Fibroblast of skin of left quadriceps (primary cell): ENCODE data around the gene ANP32D.
"Not testable (repeated sequence)": the region's sequence is repeated elsewhere in the genome, so short reads cannot be mapped to it uniquely, and the experiment has no call there.

Source experiments
- DNase-seq, 2 experiments: peaks; one replicate each; pipeline ENCODE4 v3.0.0-alpha.2; 2013; ENCODE audit warnings: low read depth in 2 of 2

ANP32D gene

GRCh38 chr12:48472259-48472658 lies at the start of gene ANP32D:
TSS of gene ANP32D (plus strand) at chr12:48472559. CDS start at chr12:48472665, 106 bp downstream.
- no peak for DNase-seq

DNA sequence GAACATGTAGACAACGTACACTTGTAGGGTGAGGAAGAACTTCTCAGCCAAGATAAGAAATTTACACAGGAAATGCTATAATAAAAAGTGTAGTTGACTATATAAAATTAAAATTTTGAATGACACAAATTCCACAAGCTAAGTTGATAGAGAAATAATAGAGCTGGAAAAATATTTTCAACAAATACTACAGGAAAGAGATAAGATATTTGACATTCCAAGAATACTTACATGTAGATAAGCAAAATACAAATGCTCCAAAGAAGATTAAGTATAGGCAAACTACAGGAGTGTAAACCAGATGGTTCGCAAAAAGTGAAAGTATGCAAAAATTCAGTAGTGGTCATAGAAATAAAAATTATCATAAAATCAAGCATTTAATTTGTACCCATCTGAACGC lies 49.2 kb upstream of the ANP32D start:
- DNase-seq = no peak

DNA sequence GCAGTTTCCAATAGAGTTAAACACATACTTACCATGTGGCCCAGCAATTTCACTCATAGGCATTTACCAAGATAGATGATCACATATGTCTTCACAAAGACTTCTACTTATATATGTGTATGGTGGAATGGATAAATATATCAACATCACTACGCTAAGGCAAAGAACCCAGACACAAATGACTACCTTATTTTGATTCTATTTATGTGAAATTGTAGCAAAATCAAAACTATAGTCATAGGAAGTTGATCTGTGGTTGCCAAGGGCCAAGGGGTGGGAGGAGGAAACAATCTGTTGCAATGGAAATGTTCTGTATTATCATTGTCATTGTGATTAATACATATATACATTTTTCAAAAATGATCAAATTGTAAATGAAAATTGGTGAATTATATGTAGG lies 47.7 kb upstream of the ANP32D start:
- no peak for DNase-seq

DNA sequence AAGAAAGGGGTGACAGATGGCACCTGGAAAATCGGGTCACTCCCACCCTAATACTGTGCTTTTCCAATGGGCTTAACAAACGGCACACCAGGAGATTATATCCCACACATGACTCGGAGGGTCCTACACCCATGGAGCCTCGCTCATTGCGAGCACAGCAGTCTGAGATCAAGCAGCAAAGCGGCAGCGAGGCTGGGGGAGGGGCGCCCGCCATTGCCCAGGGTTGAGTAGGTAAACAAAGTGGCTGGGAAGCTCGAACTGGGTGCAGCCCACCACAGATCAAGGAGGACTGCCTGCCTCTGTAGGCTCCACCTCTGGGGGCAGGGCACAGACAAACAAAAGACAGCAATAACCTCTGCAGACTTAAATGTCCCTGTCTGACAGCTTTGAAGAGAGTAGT lies 38.3 kb upstream of the ANP32D start:
- DNase-seq = not testable (repeated sequence)

- no peak for DNase-seq
These were observed 31.3 kb upstream of the ANP32D start for GRCh38 chr12:48441069-48441468.

DNA sequence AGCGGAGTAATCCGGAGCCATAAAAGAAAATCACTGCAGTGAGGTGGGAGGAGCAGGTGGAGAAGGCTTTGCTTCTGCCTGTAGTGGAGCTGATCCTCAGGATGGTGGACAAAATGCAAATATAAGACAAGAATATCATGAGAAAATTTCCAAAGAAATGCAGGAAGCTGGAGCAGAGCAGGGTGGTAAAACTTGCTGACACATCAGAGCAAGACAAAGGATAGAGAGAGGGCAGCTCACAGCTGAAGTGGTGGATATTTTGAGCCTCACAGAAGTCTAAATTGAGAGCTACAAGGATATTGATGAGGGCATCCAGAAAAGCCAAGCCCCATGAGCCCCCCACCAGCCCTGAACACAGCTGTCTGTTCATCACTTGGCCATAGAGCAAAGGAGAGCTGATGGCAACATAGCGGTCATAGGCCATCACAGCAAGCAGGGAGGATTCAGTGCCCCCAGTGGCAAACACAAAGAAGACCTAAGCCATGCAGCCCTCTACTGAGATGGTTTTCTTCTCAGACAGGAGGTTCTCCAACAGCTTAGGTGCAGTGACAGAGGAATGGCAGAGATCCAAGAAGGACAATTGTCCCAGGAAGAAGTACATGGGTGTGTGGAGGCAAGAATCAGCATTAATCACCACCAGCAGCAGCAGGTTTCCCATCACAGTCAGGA lies 30.0 kb upstream of the ANP32D start:
- DNase-seq = no peak

GRCh38 chr12:48445538-48445937 lies 26.8 kb upstream of the ANP32D start:
- DNase-seq = no peak

DNA sequence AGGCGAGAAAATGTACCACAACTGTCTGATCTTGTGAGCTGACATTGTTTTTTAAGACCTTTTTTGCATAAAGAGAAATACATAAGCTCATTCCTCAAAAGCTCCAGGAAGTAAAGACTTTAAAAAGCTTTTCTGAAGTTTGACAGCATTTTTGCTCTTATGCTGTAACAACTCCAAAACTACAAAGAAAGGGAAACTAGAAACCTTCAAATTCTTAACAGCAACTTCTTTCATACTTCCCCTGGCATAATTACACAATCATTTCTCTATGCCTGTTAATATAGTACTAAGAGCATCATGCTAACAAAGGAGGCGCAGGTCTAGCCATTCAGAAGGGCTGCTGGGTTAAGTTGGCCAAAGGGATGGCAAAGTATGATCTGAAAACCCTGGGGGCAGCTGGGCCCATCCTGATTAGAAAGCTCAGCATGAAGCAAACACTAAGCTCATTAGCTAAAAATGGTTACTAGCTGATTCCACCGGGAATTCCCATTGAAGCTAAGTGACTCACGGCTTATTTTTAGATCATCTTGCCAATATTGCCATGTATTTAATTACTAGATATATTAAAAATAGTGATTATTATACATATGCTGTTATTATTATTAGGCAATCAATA lies 26.1 kb upstream of the ANP32D start:
- no peak for DNase-seq

- no peak for DNase-seq
These were observed 24.6 kb upstream of the ANP32D start for GRCh38 chr12:48447755-48448154.

DNA sequence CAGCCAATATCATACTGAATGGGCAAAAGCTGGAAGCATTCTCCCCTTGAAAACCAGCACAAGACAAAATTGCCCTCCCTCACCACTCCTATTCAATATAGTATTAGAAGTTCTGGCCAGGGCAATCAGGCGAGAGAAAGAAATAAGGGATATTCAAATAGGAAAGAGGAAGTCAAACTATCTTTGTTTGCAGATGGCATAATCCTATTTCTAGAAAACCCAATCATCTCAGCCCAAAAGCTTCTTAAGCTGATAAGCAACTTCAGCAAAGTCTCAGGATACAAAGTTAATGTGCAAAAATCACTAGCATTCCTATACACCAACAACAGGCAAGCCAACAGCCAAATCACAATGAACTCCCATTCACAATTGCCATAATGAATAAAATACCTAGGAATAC lies 21.0 kb upstream of the ANP32D start:
- DNase-seq = no peak

DNA sequence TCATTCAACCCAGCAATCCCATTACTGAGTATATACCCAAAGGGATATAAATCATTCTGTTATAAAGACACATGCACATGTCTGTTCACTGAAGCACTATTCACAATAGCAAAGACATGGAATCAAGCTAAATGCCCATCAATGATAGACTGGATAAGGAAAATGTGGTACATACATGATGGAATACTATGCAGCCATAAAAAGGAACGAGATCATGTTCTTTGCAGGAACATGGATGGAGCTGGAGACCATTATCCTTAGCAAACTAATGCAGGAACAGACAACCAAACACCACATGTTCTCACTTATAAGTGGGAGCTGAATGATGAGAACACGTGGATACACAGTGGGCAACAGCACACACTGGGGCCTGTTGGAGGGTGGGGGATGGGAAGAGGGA lies 19.4 kb upstream of the ANP32D start:
- not testable (repeated sequence) for DNase-seq

GRCh38 chr12:48454667-48455066 lies 17.7 kb upstream of the ANP32D start:
- no peak for DNase-seq

DNA sequence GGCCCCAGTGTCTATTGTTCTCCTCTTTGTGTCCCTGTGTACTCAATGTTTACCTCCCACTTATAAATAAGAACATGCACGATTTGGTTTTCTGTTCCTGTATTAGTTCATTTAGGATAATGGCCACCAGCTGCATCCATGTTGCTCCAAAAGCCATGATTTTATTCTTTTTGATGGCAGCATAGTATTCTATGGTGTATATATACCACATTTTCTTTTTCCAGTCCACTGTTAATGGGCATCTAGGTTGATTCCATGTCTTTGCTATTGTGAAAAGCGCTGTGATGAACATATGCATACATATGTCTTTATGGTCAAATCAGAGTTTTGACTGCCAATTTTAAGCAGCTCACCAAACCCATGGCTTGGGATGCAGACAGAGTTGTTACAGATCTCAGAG lies 17.2 kb upstream of the ANP32D start:
- DNase-seq = no peak

GRCh38 chr12:48459259-48459658 lies 13.1 kb upstream of the ANP32D start:
- DNase-seq = no peak

- not testable (repeated sequence) for DNase-seq
These were observed 3.3 kb upstream of the ANP32D start for GRCh38 chr12:48469027-48469426.

DNA sequence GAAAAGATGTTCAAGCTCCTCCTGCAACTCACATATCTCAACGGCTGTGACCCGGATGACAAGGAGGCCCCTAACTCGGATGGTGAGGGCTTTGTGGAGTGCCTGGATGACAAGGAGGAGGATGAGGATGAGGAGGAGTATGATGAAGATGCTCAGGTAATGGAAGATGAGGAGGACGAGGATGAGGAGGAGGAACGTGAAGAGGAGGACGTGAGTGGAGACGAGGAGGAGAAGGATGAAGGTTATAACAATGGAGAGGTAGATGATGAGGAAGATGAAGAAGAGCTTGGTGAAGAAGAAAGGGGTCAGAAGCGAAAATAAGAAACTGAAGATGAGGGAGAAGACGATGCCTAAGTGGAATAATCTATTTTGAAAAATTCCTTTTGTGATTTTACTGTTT lies 702 bp downstream of the ANP32D start:
- no peak for DNase-seq

GRCh38 chr12:48474497-48474896 lies 2.1 kb downstream of the ANP32D start:
- DNase-seq = not testable (repeated sequence)

DNA sequence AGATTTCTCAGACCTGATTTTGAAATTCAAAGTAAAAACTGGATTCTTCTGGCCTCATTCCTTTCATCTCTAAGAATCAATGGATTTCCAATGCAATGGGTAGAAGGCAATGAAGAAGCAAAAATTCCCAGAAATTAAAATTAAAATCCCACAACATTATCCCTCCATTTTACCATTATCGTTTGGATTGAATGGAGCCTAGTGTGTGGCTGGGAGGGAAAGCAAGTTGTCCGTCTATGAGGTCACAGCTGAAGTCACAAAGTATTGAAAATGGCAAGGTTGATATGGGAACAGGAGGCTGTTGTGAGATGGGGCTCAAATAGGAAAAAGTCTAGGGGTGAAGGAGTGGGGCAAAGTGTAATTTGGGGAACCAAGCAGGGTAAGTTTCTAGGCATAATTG lies 9.8 kb downstream of the ANP32D start, which contains the start of gene C12orf54:
Gene C12orf54, plus strand, starts transcription at position 301 of the 400 bp plus-strand sequence. CDS start 799 bp downstream, outside the sequence.
- no peak for DNase-seq

- DNase-seq = no peak
These were observed 10.6 kb downstream of the ANP32D start for GRCh38 chr12:48482930-48483329.

DNA sequence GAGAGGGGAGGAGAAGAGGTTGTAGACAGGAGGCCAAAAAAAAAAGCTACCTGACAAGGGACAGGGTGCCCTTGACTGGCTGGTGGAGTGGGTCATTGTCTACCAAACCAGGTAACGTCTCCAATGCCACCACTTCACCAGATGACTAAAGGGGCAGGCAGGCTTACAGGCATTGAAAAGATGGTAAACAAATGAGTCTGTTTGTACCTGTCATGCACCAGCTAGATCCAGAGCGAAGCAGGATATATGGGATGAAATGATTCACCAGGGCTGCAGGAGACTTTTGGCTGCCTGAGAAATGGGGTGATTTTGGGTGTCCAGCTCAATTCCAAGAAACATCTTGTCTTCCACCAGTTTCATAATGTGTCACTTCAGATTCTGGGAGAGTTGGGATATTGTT lies 13.9 kb downstream of the ANP32D start:
- DNase-seq = no peak

DNA sequence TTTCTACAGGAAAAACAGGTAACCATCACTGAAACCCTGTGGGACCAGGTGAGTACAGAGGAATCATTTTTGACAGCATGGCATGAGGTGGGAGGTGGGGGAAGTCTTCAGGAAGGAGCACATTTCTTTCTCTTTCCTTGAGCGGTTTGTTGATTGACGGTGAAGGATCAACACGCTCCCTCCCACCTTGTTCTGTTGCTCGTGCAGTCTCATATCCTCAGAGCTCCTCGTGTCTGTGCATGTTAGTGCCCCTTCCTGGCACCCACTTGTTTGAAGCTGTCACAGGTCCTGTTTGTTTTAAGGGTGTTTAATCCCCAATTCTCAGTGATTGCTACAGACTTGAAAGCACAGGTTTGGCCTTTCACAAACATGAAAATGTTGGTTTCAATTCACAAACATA lies 14.3 kb downstream of the ANP32D start:
- no peak for DNase-seq

GRCh38 chr12:48489012-48489411 lies 16.7 kb downstream of the ANP32D start:
- peak; percentile 1 to 4 for DNase-seq

GRCh38 chr12:48489456-48489855 lies 17.1 kb downstream of the ANP32D start:
- not testable (repeated sequence) for DNase-seq

GRCh38 chr12:48500281-48500680 lies 27.9 kb downstream of the ANP32D start:
- DNase-seq = not testable (repeated sequence)
